NAMALWA (cell line): Measurements from ENCODE around the gene CPXM1.
"Not testable (repeated sequence)": the region's sequence is repeated elsewhere in the genome, so short reads cannot be mapped to it uniquely, and the experiment has no call there.

Experiments
- DNase-seq: peaks from one replicate; pipeline ENCODE4 v3.0.0-alpha.2; 2015; ENCODE audit warnings: low spot score

The CPXM1 gene

DNA sequence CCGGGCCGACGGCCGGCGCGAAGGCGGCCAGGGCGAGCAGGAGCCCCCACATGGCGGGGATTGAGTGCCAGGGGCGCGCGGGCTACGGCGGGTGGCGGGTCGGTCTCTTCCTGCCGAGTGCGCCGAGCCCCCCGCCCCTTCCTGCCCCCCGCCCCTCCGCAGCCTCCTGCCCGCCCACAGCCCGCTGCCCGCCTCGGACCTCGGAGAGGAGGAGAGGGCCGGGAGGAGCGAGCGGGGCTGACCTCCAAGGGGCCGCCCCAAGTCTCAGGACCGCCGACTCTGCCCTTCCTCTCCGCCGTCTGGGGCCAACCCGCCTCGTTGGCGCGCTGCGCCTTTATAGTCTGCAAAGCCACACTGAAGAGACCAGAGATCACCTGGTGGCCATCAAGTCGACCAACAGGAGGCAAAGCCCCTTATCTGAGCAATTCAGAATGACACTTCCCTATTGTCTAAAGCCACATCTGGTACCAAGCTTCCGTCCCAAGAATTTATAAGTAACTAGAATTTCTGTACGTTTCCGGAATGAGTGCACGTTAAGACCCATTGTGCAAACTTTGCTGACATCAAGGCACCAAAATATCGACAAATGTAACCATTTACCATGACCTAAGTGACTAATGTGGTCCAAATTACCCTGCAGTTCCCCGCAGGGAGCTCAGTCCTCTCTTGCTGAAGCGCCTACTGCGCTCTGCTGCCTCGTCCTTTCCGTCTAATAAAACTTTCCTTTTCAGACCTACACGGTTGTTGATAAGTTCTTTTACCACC, at the start of gene CPXM1:
Gene CPXM1, minus strand, starts transcription at position 107 of the 765 bp plus-strand sequence. Its CDS starts 55 bp downstream, at position 52.
- DNase-seq = peak; percentile 74

DNA sequence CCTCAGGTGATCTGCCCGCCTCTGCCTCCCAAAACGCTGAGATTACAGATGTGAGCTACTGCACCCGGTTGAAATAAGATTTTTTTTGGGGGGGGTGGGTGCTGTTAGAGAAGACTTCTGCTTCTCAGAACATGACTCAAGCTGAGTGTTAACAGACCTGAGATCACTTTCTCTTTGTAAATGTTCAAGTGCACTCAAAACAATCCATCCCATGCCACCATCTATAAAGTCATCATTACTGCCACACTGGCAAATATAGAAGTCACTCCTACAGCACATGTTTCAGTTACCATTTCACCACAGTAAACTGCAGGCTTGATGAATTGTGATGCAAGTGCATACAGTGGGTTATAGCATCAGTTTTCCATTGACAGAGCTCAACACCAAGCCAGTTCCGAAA, 49.1 kb upstream of the CPXM1 start:
- DNase-seq = no peak

DNA sequence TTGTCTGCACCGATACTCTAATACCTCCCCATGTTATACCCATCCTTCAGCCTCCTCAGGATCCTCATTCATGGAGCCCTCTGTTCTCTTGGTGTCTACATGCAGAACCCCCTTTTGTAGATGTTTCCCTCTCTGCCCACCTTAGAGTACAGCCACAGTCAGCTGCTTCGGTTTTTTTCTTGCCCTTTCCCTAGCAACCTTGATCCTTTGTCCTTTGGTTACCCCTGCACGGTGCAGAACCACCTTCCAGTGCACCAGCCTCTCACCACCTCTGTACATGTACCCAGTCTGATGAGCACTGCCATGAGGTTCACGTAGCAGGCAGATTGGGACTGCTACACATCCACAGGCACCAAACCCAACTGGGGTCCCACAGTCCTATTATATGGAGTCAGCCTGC, 47.4 kb upstream of the CPXM1 start:
- no peak for DNase-seq

DNA sequence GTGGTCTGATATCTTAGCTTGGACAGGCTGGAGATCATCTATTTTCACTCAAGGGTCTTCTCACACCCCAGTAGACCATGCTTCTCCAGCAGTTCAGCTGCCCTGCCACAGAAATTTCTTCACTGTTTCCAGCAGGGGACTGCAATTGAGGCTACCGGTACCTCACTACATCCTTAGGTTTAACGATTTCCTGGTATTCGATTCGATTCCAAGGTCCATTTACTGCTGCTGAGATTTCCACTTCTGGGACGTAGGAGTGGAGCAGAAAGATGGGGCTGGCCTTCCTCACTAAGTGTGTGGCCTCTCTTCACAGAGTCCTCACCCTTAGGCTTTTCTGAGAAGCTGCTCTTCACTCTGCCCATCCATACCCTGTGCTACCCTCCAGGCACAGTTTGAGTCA, 46.3 kb upstream of the CPXM1 start:
- no peak for DNase-seq

DNA sequence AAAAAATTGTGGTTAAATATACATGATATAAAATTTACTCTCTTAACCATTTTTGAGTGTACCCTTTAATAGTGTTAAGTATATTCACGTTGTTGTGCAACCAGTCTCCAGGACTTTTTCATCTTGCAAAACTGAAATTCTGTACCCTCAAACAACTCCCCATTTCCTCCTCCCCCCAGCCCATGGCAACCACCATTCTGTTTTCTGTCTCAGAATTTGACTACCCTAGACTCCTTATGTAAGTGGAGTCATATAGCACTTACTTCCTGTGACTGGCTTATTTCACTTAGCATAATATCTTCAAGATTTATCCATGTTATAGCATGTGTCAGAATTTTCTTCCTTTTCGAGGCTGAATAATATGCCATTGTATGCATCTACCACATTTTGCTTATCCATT, 45.2 kb upstream of the CPXM1 start:
- DNase-seq = no peak

DNA sequence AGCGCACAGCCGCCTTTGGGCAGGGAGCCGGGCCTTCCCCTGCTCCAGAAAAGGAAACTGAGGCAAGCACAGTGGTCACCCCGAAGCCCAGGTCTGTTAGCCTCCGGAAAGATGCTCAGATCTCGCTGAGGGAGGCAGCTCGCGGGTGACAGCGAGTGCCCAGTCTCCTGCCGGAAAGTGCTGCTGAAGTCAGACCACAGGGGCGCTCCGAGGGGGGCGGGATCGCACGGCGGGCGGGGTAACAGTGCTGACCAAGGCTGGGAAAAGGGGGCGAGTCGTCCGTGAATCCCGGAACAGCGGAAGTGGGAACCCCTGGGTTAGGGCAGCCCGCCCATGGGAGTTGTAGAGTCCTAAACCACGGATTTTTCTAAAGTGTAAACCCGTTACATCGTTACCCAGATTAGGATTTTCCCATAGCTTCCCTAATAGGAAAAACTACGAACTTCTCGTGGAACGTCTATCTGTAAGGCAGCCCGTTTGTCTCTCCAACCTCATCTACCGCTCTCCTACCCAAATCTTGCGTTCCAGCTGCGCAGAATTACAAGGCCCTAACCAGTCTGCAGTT, 40.6 kb upstream of the CPXM1 start:
- DNase-seq = no peak

DNA sequence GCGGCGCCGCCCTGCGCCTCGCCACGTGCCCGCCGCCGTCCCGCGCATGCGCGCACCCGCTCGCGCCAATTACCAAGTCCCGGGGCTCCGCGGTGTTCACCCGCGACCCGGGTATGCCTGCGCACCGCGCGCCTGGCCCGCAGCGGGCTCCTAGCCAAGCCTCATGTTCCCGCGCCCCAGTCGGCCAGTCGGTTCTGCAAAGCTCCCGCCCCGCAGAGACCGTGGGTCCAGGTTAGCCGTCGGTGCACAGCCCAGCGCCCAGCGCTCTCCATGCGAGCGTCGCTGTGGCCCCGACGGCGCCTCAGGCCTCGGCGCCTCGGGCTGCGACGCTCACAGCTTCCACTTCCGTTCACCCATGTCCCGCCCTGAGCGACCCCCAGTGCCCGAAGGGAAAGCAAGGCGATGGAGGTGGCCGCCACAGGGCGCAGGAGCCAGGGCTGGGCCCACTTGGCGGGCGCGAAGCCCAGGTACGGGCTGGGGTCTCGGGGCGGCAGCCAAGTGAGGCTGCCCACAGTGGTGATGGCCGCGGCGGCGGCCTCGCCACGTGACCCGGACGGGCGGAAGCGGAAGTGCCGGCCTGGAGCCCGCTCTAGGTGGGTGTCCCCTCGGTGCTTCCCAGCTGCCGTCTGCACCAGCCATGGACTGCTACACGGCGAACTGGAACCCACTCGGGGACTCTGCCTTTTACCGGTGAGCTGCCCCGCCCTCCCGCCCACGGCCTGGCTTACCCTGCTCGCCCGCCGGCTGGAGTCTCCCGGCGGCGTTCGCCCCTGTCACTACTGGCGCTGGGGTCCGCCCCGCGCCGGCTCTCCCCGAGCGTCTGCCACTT, 39.9 kb upstream of the CPXM1 start, which contains the start of the genes PCED1A and VPS16:
Gene PCED1A, minus strand, starts transcription at position 518 of the 829 bp plus-strand sequence. CDS start 743 bp downstream, outside the sequence.
Gene VPS16, plus strand, starts transcription at position 608 of the 829 bp plus-strand sequence. Its CDS starts 30 bp downstream, at position 638.
- peak; percentile 83 for DNase-seq

DNA sequence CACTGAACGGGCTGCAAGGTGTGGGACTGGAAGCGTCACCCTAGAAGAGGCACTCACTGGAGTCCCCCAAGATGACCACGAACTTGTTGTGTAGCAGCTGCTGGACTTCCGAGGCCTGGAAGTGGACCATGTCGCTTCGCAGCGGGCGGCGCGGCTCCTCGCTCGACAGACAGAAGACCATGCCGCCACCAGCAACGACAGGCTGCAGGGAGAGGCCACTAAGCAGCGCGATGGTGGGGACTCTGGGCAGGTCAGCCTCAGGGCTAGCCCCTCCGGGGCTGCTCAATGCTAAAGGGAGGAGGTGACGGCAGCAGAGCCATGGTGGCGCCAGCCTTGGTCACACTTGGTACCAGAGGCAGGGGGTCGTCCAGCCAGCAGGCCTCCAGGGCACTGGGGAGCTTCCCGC, 39.3 kb upstream of the CPXM1 start:
- no peak for DNase-seq

DNA sequence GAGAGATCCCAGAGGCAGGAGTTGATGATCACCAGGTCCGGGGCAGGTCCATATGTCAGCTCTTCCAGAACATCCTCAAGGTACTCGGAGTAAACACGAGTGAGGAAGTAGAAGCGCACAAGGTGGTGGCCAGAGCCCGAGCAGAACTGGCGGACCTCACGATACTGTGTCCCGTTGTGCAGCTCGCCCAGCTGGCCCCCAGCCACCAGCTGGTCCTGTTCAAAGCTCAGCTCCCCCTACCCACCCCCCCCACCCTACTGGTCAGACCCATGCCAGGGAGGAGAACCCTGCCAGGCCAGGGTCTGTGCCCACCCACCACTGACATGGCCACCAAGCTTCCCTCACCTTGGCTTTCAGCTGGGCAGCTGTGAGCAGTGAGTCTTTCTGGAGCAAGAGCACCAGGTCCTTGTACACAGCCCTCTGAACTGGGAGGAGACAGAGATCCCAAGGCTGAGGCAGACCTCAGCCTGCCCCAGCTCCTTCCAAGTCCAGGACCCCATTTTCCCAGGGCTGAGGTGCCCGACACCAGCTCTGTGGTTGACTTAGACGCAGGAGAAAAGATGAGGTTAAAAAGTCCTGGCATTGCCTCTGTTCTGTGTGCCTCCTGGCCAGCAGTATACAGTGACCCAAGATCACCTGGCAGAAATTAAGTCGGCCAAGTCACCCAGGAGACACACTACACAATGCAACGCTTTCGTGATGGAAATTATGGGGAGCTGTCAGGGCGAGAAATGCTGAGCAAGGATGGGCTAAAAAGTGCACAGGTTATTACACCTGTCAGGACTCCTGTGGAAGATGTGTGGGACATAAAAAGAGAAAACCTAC, 38.6 kb upstream of the CPXM1 start:
- no peak for DNase-seq

DNA sequence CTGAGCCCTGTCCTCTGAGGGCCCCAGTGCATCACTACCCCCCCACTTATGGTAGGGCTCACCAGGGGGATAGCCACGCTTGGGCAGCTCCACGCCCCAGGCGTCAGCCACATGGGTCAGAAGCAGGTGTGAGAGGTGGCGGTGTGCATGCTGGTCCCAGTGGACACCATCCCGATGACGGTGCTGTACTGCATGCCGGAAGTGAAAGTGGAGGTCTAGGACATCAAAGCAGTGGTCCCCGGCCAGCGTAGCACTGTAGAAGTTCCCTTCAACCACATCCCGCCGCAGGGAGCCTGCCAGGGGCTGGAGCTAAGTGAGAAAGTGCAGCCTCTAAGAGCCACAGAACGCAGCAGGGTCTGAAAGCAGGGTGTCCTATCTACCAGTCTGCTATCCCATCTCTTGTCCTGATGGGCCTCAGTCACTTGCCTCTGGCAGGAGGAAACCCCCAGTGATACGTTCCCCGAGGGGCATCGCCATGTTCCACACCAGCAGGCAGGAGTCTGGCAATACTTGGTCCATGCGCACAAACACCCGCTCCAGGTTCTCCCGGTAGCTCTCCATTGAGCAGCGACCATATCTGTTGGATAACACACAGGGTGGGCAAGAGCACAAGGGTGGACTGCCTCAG, 37.9 kb upstream of the CPXM1 start:
- no peak for DNase-seq

DNA sequence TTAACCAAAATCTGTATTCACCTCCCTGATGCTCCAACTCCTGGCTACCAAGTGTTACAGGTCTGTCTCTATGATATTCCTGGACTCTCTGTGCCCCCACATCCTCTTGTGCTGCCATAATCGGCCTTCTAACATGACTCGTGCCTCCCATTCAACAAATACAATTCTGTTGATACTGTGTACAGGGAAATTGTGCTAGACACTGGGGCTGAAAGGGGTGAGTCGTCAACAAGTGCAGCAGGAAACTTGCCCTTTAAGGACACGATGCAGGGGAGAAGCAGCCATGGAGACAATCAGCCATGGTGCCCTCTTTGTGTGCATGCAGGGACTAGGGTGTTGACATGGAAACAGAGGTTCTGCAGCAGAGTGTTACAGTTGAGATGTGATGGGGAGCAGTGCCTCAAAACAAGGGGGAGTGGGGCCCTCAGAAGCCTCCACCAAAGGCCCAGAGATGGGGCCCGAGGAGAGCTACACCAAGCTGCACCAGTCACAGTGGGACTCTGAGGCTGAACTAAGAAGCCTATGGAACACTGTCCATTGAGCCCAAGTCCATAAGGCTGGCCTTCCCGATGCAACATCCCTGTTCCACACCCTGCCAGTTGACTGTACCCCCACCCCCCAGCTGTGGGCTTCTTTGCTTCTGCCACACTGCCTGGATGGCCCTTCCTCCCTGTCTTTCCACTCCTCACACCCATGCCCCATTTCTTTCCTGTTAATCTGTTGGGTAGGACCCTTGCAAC, 37.0 kb upstream of the CPXM1 start:
- DNase-seq = no peak

DNA sequence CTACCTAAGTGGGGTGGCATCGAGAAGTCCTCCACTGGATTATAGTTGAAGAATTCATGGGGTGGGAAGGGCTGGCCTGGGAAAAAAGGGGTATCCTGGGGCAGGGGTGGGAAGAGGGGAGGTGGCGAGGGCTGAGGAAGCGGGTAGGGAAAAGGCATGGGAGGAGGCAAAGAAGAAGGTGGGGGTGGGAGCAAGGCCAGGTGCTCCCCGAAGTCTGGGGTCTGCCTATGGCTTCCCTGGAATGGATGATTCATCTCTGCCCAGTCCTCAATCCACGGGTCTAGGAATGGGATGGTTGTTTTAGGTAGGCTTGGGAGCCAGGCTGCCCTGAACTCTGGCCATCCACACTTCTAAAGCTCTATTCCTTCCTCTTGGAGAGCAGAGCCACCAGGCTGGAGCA, 35.6 kb upstream of the CPXM1 start:
- no peak for DNase-seq

DNA sequence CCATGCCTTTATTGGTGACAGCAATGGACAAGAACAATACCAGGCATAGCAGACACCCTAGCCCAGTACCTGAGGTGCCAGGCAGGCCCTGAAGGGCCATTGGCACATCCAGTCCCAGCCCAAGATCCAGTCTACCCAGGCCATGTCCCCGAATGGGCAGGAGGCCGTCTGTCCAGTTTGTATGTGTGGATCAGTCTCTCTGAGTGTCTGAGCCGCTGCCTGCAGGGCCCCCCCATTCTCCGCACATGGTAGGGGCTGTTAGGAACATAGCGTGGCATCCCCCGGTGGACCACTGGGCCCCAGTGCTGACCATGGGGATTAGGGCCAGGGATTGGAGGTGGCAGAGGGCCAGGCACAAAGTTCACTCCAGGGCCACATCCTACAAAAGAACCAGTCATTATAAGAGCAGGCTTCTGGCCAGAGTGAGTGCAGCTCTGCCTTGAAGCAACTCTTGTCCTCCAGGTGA, 34.9 kb upstream of the CPXM1 start:
- DNase-seq = no peak

DNA sequence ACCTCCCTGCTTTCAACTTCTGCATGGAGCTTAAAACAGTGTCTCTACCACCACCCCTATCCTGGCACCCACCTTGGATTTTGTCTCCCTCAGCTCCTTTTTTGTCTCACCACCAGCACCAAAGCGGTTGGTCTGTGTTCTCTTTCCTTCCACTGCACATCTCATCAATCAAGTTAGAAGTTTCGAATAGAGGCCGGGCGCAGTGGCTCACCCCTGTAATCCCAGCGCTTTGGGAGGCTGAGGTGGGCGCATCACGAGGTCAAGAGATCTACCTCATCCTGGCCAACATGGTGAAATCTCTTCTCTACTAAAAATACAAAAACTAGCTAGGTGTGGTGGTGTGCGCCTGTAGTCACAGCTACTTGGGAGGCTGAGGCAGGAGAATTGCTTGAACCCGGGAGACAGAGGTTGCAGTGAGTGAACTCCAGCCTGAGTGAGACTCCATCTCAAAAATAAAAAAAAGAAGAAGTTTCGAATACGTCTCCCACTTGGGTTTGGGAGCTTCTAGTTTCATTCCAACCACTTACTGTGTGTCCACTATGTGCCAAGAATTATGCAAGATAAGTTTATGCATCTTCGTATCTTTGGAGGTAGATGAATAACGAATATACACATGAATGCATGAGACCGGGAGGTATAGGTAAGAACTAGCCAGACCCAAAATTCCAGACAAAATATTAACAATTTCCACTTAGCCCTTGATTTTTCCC, 34.1 kb upstream of the CPXM1 start:
- DNase-seq = no peak

DNA sequence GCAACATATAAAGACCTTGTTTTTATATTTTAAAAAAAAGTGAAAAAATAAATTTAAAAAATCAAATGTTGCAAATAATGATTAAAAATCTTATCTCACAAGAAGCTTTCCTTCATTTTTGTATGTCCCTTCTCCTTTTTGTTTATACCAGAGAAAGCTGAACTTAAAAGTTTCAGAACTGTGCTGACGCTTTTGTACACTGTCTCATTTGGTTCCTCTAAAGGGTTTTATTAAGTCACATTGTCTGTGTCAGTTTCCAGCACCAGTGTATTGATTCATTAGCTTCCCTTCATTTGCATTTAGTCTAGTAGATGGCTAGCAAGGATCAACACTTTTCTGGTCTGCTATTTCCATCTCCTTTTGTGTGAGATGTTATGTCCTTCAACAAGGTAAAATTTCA, 33.3 kb upstream of the CPXM1 start:
- no peak for DNase-seq

DNA sequence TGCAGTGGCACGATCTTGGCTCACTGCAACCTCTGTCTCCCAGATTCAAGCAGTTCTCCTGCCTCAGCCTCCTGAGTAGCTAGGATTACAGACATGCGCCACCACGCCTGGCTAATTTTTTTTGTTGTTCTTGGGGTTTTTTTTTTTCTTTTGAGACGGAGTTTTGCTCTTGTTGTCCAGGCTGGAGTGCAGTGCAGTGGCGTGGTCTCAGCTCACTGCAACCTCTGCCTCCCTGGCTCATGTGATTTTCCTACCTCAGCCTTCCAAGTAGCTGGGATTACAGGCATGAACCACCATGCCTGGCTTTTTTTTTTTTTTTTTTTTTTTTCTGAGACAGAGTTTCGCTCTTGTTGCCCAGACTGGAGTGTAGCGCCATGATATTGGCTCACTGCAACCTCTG, 30.8 kb upstream of the CPXM1 start:
- DNase-seq = not testable (repeated sequence)

DNA sequence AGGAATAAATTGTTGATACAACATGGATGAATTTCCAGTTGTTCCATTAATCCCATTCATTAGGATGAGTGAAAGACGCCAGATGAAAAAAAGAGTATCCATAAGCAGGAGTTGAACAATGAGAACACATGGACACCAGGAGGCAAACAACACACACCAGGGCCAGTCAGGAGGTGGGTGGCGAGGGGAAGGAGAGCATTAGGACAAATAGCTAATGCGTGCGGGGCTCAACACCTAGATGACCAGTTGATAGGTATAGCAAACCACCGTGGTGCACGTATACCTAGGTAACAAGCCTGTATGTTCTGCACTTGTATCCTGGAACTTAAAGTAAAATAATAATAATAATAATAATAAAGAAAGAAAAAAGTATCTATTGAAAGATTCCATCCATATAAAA, 28.9 kb upstream of the CPXM1 start:
- no peak for DNase-seq

DNA sequence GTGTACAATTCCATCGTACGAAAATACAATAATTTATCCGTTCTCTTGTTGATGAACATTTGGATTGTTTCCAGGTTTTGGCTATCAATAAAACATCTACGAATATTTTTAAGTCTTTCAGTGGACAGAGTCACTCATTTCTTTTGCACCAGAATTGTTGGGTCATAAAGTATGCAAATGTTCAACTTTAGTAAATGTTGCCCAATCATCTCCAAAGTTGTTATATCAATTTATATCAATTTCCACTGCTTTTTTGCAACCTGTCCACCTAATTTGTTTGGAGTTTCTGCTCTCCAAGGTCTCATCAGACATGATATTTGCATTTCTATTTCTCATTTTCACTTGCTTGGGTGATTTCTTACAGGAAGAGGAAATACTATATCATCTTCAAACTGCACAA, 26.2 kb upstream of the CPXM1 start:
- DNase-seq = no peak

DNA sequence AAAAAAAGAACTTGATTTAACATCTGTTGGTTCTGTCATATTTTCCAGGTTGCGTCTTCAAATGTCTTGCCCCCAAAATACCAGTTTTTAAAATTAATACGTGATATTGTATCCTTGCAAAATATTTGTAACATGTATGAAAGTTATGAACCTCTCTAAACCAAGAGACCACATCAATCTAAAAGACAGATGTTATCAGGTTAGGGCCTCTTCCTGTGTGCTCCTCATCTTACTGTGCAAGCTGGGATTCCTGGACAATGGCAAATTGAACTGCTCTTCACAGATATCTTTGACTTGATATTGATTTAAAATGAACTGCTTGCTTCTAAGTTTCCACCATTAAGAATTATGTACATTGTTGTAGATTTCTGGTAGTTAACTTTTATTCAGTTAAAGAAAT, 25.3 kb upstream of the CPXM1 start:
- DNase-seq = no peak

DNA sequence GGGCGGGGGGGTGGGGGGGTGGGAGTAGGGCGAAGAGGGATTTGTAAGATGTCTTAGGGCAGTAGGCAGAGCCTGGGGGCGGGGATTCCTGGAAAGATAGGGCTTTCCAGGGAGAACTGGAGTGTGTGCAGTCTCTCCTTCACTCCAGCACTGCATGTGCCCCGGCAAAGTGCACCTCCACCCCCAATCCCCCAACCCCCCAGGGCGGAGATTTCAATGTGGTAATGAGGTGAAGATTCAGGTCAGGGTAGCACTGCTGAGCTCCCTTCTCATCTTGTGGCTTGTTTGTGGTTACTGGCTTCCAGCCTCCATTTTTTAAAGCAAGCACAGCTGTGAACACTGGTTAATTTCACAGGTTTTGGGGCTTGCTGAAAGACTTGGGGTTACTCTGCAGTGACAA, 21.6 kb upstream of the CPXM1 start:
- peak; percentile 31 for DNase-seq
